H9 (cell line): Measurements from ENCODE around the gene ZNF846. TPM values are rescaled to one million over a fixed set of nuclear protein-coding genes. Genes with fewer than 3 reads are reported as not detected.

Source experiments
- DNase-seq: peaks from one replicate; pipeline ENCODE4 v3.0.0-alpha.2; 2017
- H2AFZ ChIP-seq: one replicate; pipeline ENCODE4 v1.6.1; 2013; ENCODE audit warnings: mild to moderate bottlenecking, low read length, control low read depth, moderate library complexity
- H2AK5ac ChIP-seq: 2 replicates; pipeline ENCODE4 v1.6.1; 2013; ENCODE audit warnings: low read length, control low read depth, mixed read lengths; ENCODE audit not compliant: insufficient read length
- H2BK120ac ChIP-seq: one replicate; pipeline ENCODE4 v1.6.1; 2013; ENCODE audit warnings: low read depth, mild to moderate bottlenecking, low read length, control low read depth, inconsistent platforms; ENCODE audit not compliant: poor library complexity, severe bottlenecking
- H2BK12ac ChIP-seq: 2 replicates; pipeline ENCODE4 v1.6.1; 2013; ENCODE audit warnings: low read length, control low read depth, mixed read lengths, low read depth; ENCODE audit not compliant: insufficient read length
- H2BK15ac ChIP-seq: 2 replicates; pipeline ENCODE4 v1.6.1; 2013; ENCODE audit warnings: low read depth, low read length, control low read depth
- H2BK20ac ChIP-seq: one replicate; pipeline ENCODE4 v1.6.1; 2013; ENCODE audit warnings: low read depth, mild to moderate bottlenecking, low read length, control low read depth, inconsistent platforms; ENCODE audit not compliant: poor library complexity, severe bottlenecking
- H2BK5ac ChIP-seq: 2 replicates; pipeline ENCODE4 v1.6.1; 2013; ENCODE audit warnings: low read length, control low read depth, mixed read lengths; ENCODE audit not compliant: insufficient read length
- H3K14ac ChIP-seq: 2 replicates; pipeline ENCODE4 v1.6.1; 2013; ENCODE audit warnings: low read length, control low read depth; ENCODE audit not compliant: insufficient read depth
- H3K18ac ChIP-seq: 2 replicates; pipeline ENCODE4 v1.6.1; 2013; ENCODE audit warnings: low read depth, mild to moderate bottlenecking, mixed read lengths, low read length, control low read depth; ENCODE audit not compliant: insufficient read length
- H3K23ac ChIP-seq: 2 replicates; pipeline ENCODE4 v1.6.1; 2013; ENCODE audit warnings: low read length, control low read depth, mixed read lengths, low read depth; ENCODE audit not compliant: insufficient read length
- H3K23me2 ChIP-seq: 2 replicates; pipeline ENCODE4 v1.6.1; 2013; ENCODE audit warnings: low read depth, mild to moderate bottlenecking, mixed read lengths, low read length, control low read depth; ENCODE audit not compliant: insufficient read length, poor library complexity, severe bottlenecking
- H3K27ac ChIP-seq: 2 replicates; pipeline ENCODE4 v1.5.1; 2013; ENCODE audit warnings: low read length, control low read depth, mixed read lengths, low read depth; ENCODE audit not compliant: insufficient read length
- H3K27me3 ChIP-seq: 2 replicates; pipeline ENCODE4 v1.6.1; 2013; ENCODE audit warnings: low read length, control low read depth, inconsistent platforms; ENCODE audit not compliant: insufficient read depth
- H3K4ac ChIP-seq: 2 replicates; pipeline ENCODE4 v1.6.1; 2013; ENCODE audit warnings: low read depth, mild to moderate bottlenecking, control low read depth, inconsistent platforms, low read length, moderate library complexity
- H3K4me1 ChIP-seq: 2 replicates; pipeline ENCODE4 v1.6.1; 2013; ENCODE audit warnings: low read length, control low read depth, inconsistent platforms; ENCODE audit not compliant: insufficient read depth
- H3K4me2 ChIP-seq: 2 replicates; pipeline ENCODE4 v1.6.1; 2013; ENCODE audit warnings: low read length, control low read depth, mixed read lengths; ENCODE audit not compliant: insufficient read length, insufficient read depth
- H3K56ac ChIP-seq: 2 replicates; pipeline ENCODE4 v1.6.1; 2013; ENCODE audit warnings: low read depth, mild to moderate bottlenecking, mixed read lengths, low read length, control low read depth; ENCODE audit not compliant: insufficient read length
- H3K79me1 ChIP-seq: 2 replicates; pipeline ENCODE4 v1.6.1; 2013; ENCODE audit warnings: low read depth, mild to moderate bottlenecking, moderate library complexity, low read length, control low read depth, inconsistent platforms; ENCODE audit not compliant: insufficient read depth, poor library complexity, severe bottlenecking
- H3K79me2 ChIP-seq: 2 replicates; pipeline ENCODE4 v1.6.1; 2013; ENCODE audit warnings: low read length, control low read depth, inconsistent platforms; ENCODE audit not compliant: insufficient read depth
- H3K9ac ChIP-seq: 2 replicates; pipeline ENCODE4 v1.6.1; 2013; ENCODE audit warnings: low read length, control low read depth, mixed read lengths; ENCODE audit not compliant: insufficient read length; ENCODE audit errors: extremely low read depth
- H3K9me3 ChIP-seq: one replicate; pipeline ENCODE4 v1.6.1; 2013; ENCODE audit warnings: low read depth, low read length, inconsistent platforms; ENCODE audit not compliant: control insufficient read depth
- H3T11ph ChIP-seq: one replicate; pipeline ENCODE4 v1.6.1; 2013; ENCODE audit warnings: mild to moderate bottlenecking, low read length, control low read depth, inconsistent platforms
- H4K20me1 ChIP-seq: one replicate; pipeline ENCODE4 v1.6.1; 2013; ENCODE audit not compliant: control insufficient read depth, insufficient read length, insufficient read depth
- H4K5ac ChIP-seq: 2 replicates; pipeline ENCODE4 v1.6.1; 2013; ENCODE audit warnings: low read depth, mild to moderate bottlenecking, mixed read lengths, low read length, control low read depth; ENCODE audit not compliant: insufficient read length
- H4K8ac ChIP-seq: replicated peaks from 2 replicates; pipeline ENCODE4 v1.6.1; 2013; ENCODE audit warnings: low read length, control low read depth, mixed read lengths, low read depth; ENCODE audit not compliant: insufficient read length
- H4K91ac ChIP-seq: 2 replicates; pipeline ENCODE4 v1.6.1; 2013; ENCODE audit warnings: low read depth, mild to moderate bottlenecking, moderate library complexity, mixed read lengths, low read length, control low read depth; ENCODE audit not compliant: insufficient read length
- H3K27ac Mint-ChIP-seq, 3 experiments: 2 replicates in 2 of 3; 3 replicates in 1 of 3; pipeline ENCODE4 v1.8.0; 2020 to 2021; ENCODE audit warnings: mixed read lengths in 3 of 3, mild to moderate bottlenecking in 1 of 3, moderate library complexity in 1 of 3
- H3K27me3 Mint-ChIP-seq: 2 replicates; pipeline ENCODE4 v1.8.0; 2021; ENCODE audit warnings: low read depth, mild to moderate bottlenecking, moderate library complexity, mixed read lengths
- H3K36me3 Mint-ChIP-seq, 3 experiments: 2 replicates in 2 of 3; 3 replicates in 1 of 3; pipeline ENCODE4 v1.8.0; 2020 to 2021; ENCODE audit warnings: low read depth in 3 of 3, mixed read lengths in 3 of 3; ENCODE audit not compliant: insufficient read depth in 1 of 3
- H3K4me1 Mint-ChIP-seq, 2 experiments: 2 replicates each; pipeline ENCODE4 v1.8.0; 2020; ENCODE audit warnings: mixed read lengths in 2 of 2
- H3K4me3 Mint-ChIP-seq, 2 experiments: 2 replicates in 1 of 2; 3 replicates in 1 of 2; pipeline ENCODE4 v1.8.0; 2020 to 2021; ENCODE audit warnings: mild to moderate bottlenecking in 2 of 2, mixed read lengths in 2 of 2, moderate library complexity in 1 of 2
- H3K9me3 Mint-ChIP-seq, 2 experiments: 2 replicates in 1 of 2; 3 replicates in 1 of 2; pipeline ENCODE4 v1.8.0; 2020; ENCODE audit warnings: mild to moderate bottlenecking in 2 of 2, mixed read lengths in 2 of 2, moderate library complexity in 1 of 2
- WGBS: extraction: QIAGEN DNeasy Blood & Tissue Kit; methylation state at CpG from one replicate; pipeline ENCODE4 v1.1.7; 2013; ENCODE audit warnings: missing lambda C conversion rate, low lambda C conversion rate, mixed read lengths; ENCODE audit not compliant: insufficient read length; ENCODE audit errors: extremely low coverage; 5-methylcytosine and 5-hydroxymethylcytosine counted together
- total RNA-seq: library from RNA; stranded (reverse); gene quantifications from 2 replicates; pipeline ENCODE4 v1.2.1, GENCODE V29; 2021
- TF ChIP-seq, protein P1 (sequence below): fragments of 200-600 bp; sonication (generic); conservative IDR thresholded peaks from 3 replicates; pipeline ENCODE4 v1.8.0; 2021; ENCODE audit warnings: antibody characterized with exemption, mild to moderate bottlenecking

ZNF846 gene
- total RNA-seq, 1 experiment from 2014 or later: 9.2 TPM

DNA sequence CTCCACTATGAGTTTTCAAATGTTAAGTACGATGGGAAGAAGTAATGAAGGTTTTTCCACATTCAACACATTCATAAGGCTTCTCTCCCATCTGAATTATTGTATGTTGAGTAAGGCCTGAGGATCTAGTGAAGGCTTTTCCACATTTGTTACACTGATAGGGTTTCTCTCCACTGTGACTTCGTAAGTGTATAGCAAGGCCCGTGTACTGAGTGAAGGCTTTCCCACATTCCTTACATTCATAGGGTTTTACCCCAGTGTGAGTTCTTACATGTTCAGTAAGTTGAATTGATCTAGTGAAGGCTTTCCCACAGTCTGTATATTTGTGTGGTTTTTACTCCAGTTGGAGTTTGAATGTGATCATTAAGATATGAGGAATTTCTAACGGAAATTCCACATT is 44.4 kb downstream of the ZNF846 start:
- Mint-ChIP-seq H3K27ac (no peak overlapping the region), H3K9me3 (peaks cover 40 to 53% of the 10 kb centered on the region in 2 experiments), H3K36me3 (peaks cover 0 to 10% (median 3%) of the 10 kb centered on the region in 3 experiments; a peak in 3 of 7 replicates), H3K4me3 (no peak overlapping the region), H3K4me1 (peaks cover 14 to 24% of the 10 kb centered on the region in 2 experiments), H3K27me3 (no peaks in the 10 kb centered on the region)
- no peak overlapping the region for H2AK5ac ChIP-seq
- H4K5ac ChIP-seq: no peak overlapping the region
- no peak overlapping the region for H4K91ac ChIP-seq
- H3K79me1 ChIP-seq: no peaks in the 10 kb centered on the region
- H2BK12ac ChIP-seq: no peak overlapping the region
- peaks cover 8% of the 10 kb centered on the region for H3K9me3 ChIP-seq
- H3T11ph ChIP-seq: no peak overlapping the region
- H2AFZ ChIP-seq: no peak overlapping the region
- no peak overlapping the region for H2BK20ac ChIP-seq
- H3K4me2 ChIP-seq: no peak overlapping the region
- no peaks in the 10 kb centered on the region; the same call in 1 of the 2 replicates for H3K4me1 ChIP-seq
- H3K79me2 ChIP-seq: no peaks in the 10 kb centered on the region
- no peaks in the 10 kb centered on the region for H3K27me3 ChIP-seq
- no peak overlapping the region for H2BK5ac ChIP-seq
- H3K23ac ChIP-seq: no peak overlapping the region
- no peak overlapping the region for H2BK15ac ChIP-seq
- H2BK120ac ChIP-seq: no peak overlapping the region
- H3K23me2 ChIP-seq: no peaks in the 10 kb centered on the region
- no peak overlapping the region for H3K14ac ChIP-seq
- H3K18ac ChIP-seq: no peak overlapping the region
- TF ChIP-seq, protein P1, sequence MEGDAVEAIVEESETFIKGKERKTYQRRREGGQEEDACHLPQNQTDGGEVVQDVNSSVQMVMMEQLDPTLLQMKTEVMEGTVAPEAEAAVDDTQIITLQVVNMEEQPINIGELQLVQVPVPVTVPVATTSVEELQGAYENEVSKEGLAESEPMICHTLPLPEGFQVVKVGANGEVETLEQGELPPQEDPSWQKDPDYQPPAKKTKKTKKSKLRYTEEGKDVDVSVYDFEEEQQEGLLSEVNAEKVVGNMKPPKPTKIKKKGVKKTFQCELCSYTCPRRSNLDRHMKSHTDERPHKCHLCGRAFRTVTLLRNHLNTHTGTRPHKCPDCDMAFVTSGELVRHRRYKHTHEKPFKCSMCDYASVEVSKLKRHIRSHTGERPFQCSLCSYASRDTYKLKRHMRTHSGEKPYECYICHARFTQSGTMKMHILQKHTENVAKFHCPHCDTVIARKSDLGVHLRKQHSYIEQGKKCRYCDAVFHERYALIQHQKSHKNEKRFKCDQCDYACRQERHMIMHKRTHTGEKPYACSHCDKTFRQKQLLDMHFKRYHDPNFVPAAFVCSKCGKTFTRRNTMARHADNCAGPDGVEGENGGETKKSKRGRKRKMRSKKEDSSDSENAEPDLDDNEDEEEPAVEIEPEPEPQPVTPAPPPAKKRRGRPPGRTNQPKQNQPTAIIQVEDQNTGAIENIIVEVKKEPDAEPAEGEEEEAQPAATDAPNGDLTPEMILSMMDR: no peak
- no peak overlapping the region for H3K27ac ChIP-seq
- no peak overlapping the region for H4K8ac ChIP-seq
- H4K20me1 ChIP-seq: no peaks in the 10 kb centered on the region
- DNase-seq: no peak
- no peak overlapping the region for H3K9ac ChIP-seq
- H3K4ac ChIP-seq: no peak overlapping the region
- WGBS: no CpG with 5 or more reads among the region's 4 CpGs
- no peak overlapping the region for H3K56ac ChIP-seq
